BLaER1 (cell line): Measurements from ENCODE around the gene BLOC1S4.

Experiments
- H3K27ac ChIP-seq: shearing (Covaris generic); formaldehyde crosslinking; 2 replicates; pipeline ENCODE4 v1.8.1; 2022
- H3K27me3 ChIP-seq: shearing (Covaris generic); formaldehyde crosslinking; 2 replicates; pipeline ENCODE4 v1.8.1; 2022
- H3K36me3 ChIP-seq: shearing (Covaris generic); formaldehyde crosslinking; 2 replicates; pipeline ENCODE4 v1.8.1; 2022
- H3K4me1 ChIP-seq: shearing (Covaris generic); formaldehyde crosslinking; 2 replicates; pipeline ENCODE4 v1.8.1; 2022
- H3K4me2 ChIP-seq: shearing (Covaris generic); formaldehyde crosslinking; 2 replicates; pipeline ENCODE4 v1.8.1; 2022
- H3K4me3 ChIP-seq: shearing (Covaris generic); formaldehyde crosslinking; 2 replicates; pipeline ENCODE4 v1.8.1; 2022
- H3K9ac ChIP-seq: shearing (Covaris generic); formaldehyde crosslinking; 2 replicates; pipeline ENCODE4 v1.8.1; 2022
- H3K9me3 ChIP-seq: shearing (Covaris generic); formaldehyde crosslinking; 2 replicates; pipeline ENCODE4 v1.8.1; 2022
- H4K20me1 ChIP-seq: shearing (Covaris generic); formaldehyde crosslinking; 2 replicates; pipeline ENCODE4 v1.8.1; 2022
- Cebpa-rat ChIP-seq: shearing (Covaris generic); IDR thresholded peaks from 2 replicates; pipeline ENCODE4 v1.8.1; 2022

Gene BLOC1S4

GRCh38 chr4:6676722-6677558, 39.0 kb upstream of the BLOC1S4 start:
- Histone ChIP-seq H3K27ac (peak overlapping the region; percentile 62), H3K9me3 (peaks cover 4% of the 10 kb centered on the region; the same call in 1 of the 2 replicates), H4K20me1 (peaks cover 72% of the 10 kb centered on the region), H3K9ac (peak overlapping the region; percentile 95), H3K4me1 (peaks cover 41% of the 10 kb centered on the region), H3K4me2 (peak overlapping the region; percentile 95), H3K36me3 (peaks cover 43% of the 10 kb centered on the region), H3K4me3 (peak overlapping the region; percentile 88), H3K27me3 (no peaks in the 10 kb centered on the region)
- no peak for TF ChIP-seq Cebpa-rat

- H3K27ac ChIP-seq: no peak overlapping the region
- H3K36me3 ChIP-seq: peaks cover 44% of the 10 kb centered on the region
- H4K20me1 ChIP-seq: peaks cover 59% of the 10 kb centered on the region
- H3K9me3 ChIP-seq: no peaks in the 10 kb centered on the region
- no peak overlapping the region for H3K4me3 ChIP-seq
- no peaks in the 10 kb centered on the region for H3K27me3 ChIP-seq
- no peak for TF ChIP-seq Cebpa-rat
- no peak overlapping the region for H3K4me2 ChIP-seq
- no peak overlapping the region for H3K9ac ChIP-seq
- peaks cover 33% of the 10 kb centered on the region for H3K4me1 ChIP-seq
Observed at GRCh38 chr4:6680372-6681034, 35.5 kb upstream of the BLOC1S4 start.

- Histone ChIP-seq H3K36me3 (peaks cover 37% of the 10 kb centered on the region), H3K4me1 (peaks cover 26% of the 10 kb centered on the region), H3K27me3 (no peaks in the 10 kb centered on the region), H3K4me2 (no peak overlapping the region), H3K4me3 (no peak overlapping the region), H3K9me3 (no peaks in the 10 kb centered on the region), H3K27ac (no peak overlapping the region), H3K9ac (no peak overlapping the region), H4K20me1 (peaks cover 52% of the 10 kb centered on the region)
- TF ChIP-seq Cebpa-rat: no peak
Observed at GRCh38 chr4:6681191-6681590, 34.8 kb upstream of the BLOC1S4 start.

- no peak overlapping the region for H3K27ac ChIP-seq
- no peak overlapping the region for H3K4me2 ChIP-seq
Observed at GRCh38 chr4:6682862-6683590, 32.9 kb upstream of the BLOC1S4 start.

GRCh38 chr4:6684656-6685055, 31.3 kb upstream of the BLOC1S4 start:
- H4K20me1 ChIP-seq: peaks cover 19% of the 10 kb centered on the region
- peaks cover 22% of the 10 kb centered on the region for H3K4me1 ChIP-seq
- TF ChIP-seq Cebpa-rat: no peak
- no peak overlapping the region for H3K4me3 ChIP-seq
- no peaks in the 10 kb centered on the region for H3K9me3 ChIP-seq
- no peak overlapping the region for H3K4me2 ChIP-seq
- no peak overlapping the region for H3K9ac ChIP-seq
- H3K36me3 ChIP-seq: peaks cover 13% of the 10 kb centered on the region
- H3K27ac ChIP-seq: no peak overlapping the region
- no peaks in the 10 kb centered on the region for H3K27me3 ChIP-seq

More at GRCh38 chr4:6682862-6683590, 32.9 kb upstream of the BLOC1S4 start:
- Histone ChIP-seq H3K36me3 (peaks cover 29% of the 10 kb centered on the region), H3K4me3 (no peak overlapping the region), H3K4me1 (peaks cover 14% of the 10 kb centered on the region), H3K9me3 (no peaks in the 10 kb centered on the region), H4K20me1 (peaks cover 34% of the 10 kb centered on the region), H3K9ac (no peak overlapping the region), H3K27me3 (no peaks in the 10 kb centered on the region)
- TF ChIP-seq Cebpa-rat: no peak

- Histone ChIP-seq H3K27ac (no peak overlapping the region), H3K4me2 (no peak overlapping the region), H3K27me3 (no peaks in the 10 kb centered on the region), H3K36me3 (peaks cover 4% of the 10 kb centered on the region; the same call in 1 of the 2 replicates), H3K4me3 (no peak overlapping the region), H3K9ac (no peak overlapping the region), H3K4me1 (peaks cover 38% of the 10 kb centered on the region), H4K20me1 (peaks cover 3% of the 10 kb centered on the region; the same call in 1 of the 2 replicates), H3K9me3 (no peaks in the 10 kb centered on the region)
- no peak for TF ChIP-seq Cebpa-rat
Observed at GRCh38 chr4:6686104-6686787, 29.7 kb upstream of the BLOC1S4 start.

GRCh38 chr4:6687947-6688878, 27.8 kb upstream of the BLOC1S4 start:
- Histone ChIP-seq H3K9ac (no peak overlapping the region; the same call in 1 of the 2 replicates), H3K4me3 (no peak overlapping the region), H3K36me3 (peaks cover 4% of the 10 kb centered on the region; the same call in 1 of the 2 replicates), H3K4me1 (peaks cover 53% of the 10 kb centered on the region), H3K4me2 (peak overlapping the region; percentile 81), H4K20me1 (no peaks in the 10 kb centered on the region; the same call in 1 of the 2 replicates), H3K9me3 (no peaks in the 10 kb centered on the region), H3K27ac (peak overlapping the region; percentile 61), H3K27me3 (no peaks in the 10 kb centered on the region)
- TF ChIP-seq Cebpa-rat: no peak

- Histone ChIP-seq H3K27me3 (no peaks in the 10 kb centered on the region), H3K4me2 (peak overlapping the region; percentile 81), H3K9me3 (no peaks in the 10 kb centered on the region), H4K20me1 (no peaks in the 10 kb centered on the region; the same call in 1 of the 2 replicates), H3K27ac (peak overlapping the region; percentile 61), H3K9ac (peak overlapping the region; percentile 43; the same call in 1 of the 2 replicates), H3K4me3 (0 out of 2 replicates have a peak overlapping the region, but pooled peaks have one; percentile 31), H3K4me1 (peaks cover 60% of the 10 kb centered on the region), H3K36me3 (peaks cover 4% of the 10 kb centered on the region; the same call in 1 of the 2 replicates)
- no peak for TF ChIP-seq Cebpa-rat
Observed at GRCh38 chr4:6688879-6689505, 27.0 kb upstream of the BLOC1S4 start.
